GM12878 (cell line): ENCODE data around the gene LYPD6.

Source experiments
- CTCF ChIP-seq, 3 experiments: IDR thresholded peaks in 2 of 3; conservative IDR thresholded peaks in 1 of 3; 2 replicates each; pipeline ENCODE4 v1.5.1; 2011; ENCODE audit warnings: low read depth in 3 of 3, low read length in 3 of 3, mild to moderate bottlenecking in 3 of 3, control low read depth in 2 of 3, moderate library complexity in 2 of 3, inconsistent platforms in 1 of 3, mixed read lengths in 1 of 3; ENCODE audit not compliant: control insufficient read depth in 2 of 3, insufficient read depth in 1 of 3; ENCODE audit errors: extremely low read depth in 1 of 3
- HCFC1 ChIP-seq: fragments of 150-350 bp; IDR thresholded peaks from 2 replicates; pipeline ENCODE4 v1.6.1; 2014; ENCODE audit warnings: low read length
- SKIL ChIP-seq: fragments of 450-650 bp; IDR thresholded peaks from 2 replicates; pipeline ENCODE4 v1.6.1; 2017; ENCODE audit warnings: mild to moderate bottlenecking, low read depth, inconsistent platforms; ENCODE audit not compliant: poor library complexity, severe bottlenecking

GRCh38 chr2:149329489-149330126 lies 779 bp upstream of the LYPD6 start:
- TF ChIP-seq HCFC1 (no peak), CTCF (IDR thresholded peaks at IDR 0.05 in 2 of 3, conservative IDR thresholded peaks at IDR 0.05 in 1 of 3; ENCODE audit: control insufficient read depth in 2 of 3, extremely low read depth in 1 of 3, insufficient read depth in 1 of 3, low read depth in 3 of 3, low read length in 3 of 3) (no peak), SKIL (no peak)
